Panc1 (cell line): ENCODE data around the gene BECN2. TPM values are rescaled to one million over a fixed set of nuclear protein-coding genes. Genes with fewer than 3 reads are reported as not detected.

Source experiments
- ATAC-seq: fragments of 200-7000 bp; cut with Tn5 transposase; 2 replicates; pipeline ENCODE4 v1.9.1; 2020; ENCODE audit warnings: mild to moderate bottlenecking, moderate library complexity
- BruUV-seq: library from RNA; stranded (reverse); fragments of 400-500 nt; replicated peaks from 2 replicates; lab custom pipeline; 2021; lab: Mats Ljungman, UMichigan
- CTCF ChIA-PET: fragments of 300-600 bp; sonication (Branson Sonifier 250); formaldehyde crosslinking; loops from one replicate; lab custom pipeline; 2022; ENCODE audit warnings: antibody characterized with exemption; lab: Charles Lee
- POLR2A ChIA-PET: fragments of 300-600 bp; sonication (Branson Sonifier 250); formaldehyde crosslinking; loops from one replicate; lab custom pipeline; 2022; ENCODE audit warnings: antibody characterized with exemption; lab: Charles Lee
- DNase-seq: peaks from one replicate; pipeline ENCODE4 v3.0.0-alpha.2; 2010; ENCODE audit warnings: low read depth, low spot score
- H3K27ac ChIP-seq: 2 replicates; pipeline ENCODE4 v1.5.1; 2011; ENCODE audit warnings: mild to moderate bottlenecking, low read length, inconsistent platforms
- H3K27me3 ChIP-seq: fragments of 200-500 bp; sonication (Bioruptor generic); 2 replicates; pipeline ENCODE4 v1.6.0; 2014; ENCODE audit warnings: low read length, inconsistent platforms; ENCODE audit not compliant: control insufficient read depth, insufficient read depth
- H3K36me3 ChIP-seq: fragments of 200-500 bp; sonication (Bioruptor generic); 2 replicates; pipeline ENCODE4 v1.5.1; 2014; ENCODE audit warnings: inconsistent platforms, mild to moderate bottlenecking, low read length, moderate library complexity; ENCODE audit not compliant: control insufficient read depth, insufficient read depth
- H3K4me1 ChIP-seq: 2 replicates; pipeline ENCODE4 v1.5.1; 2011; ENCODE audit warnings: inconsistent platforms, mild to moderate bottlenecking, low read length, moderate library complexity; ENCODE audit not compliant: control insufficient read depth, insufficient read depth
- H3K4me3 ChIP-seq, 2 experiments: 2 replicates each; pipeline ENCODE4 v1.5.1; 2011 to 2012; ENCODE audit warnings: low read depth in 2 of 2, low read length in 2 of 2, mild to moderate bottlenecking in 2 of 2, inconsistent platforms in 1 of 2, moderate library complexity in 1 of 2
- H3K9me3 ChIP-seq: fragments of 200-500 bp; sonication (Bioruptor generic); 2 replicates; pipeline ENCODE4 v1.5.1; 2014; ENCODE audit warnings: low read depth, mild to moderate bottlenecking, inconsistent platforms, low read length, moderate library complexity; ENCODE audit not compliant: control insufficient read depth, insufficient read depth
- CTCF ChIP-seq: fragments of 450-650 bp; IDR thresholded peaks from 2 replicates; pipeline ENCODE4 v1.5.1; 2017; ENCODE audit warnings: mild to moderate bottlenecking
- POLR2AphosphoS5 ChIP-seq: IDR thresholded peaks from 2 replicates; pipeline ENCODE4 v1.6.1; 2012; ENCODE audit warnings: mild to moderate bottlenecking, low read depth, low read length, moderate library complexity
- REST ChIP-seq, 2 experiments: IDR thresholded peaks; 2 replicates each; pipeline ENCODE4 v1.6.1; 2011 to 2012; ENCODE audit warnings: low read depth in 2 of 2, control low read depth in 1 of 2, low read length in 1 of 2, mild to moderate bottlenecking in 1 of 2, moderate library complexity in 1 of 2; ENCODE audit not compliant: insufficient read depth in 1 of 2
- SIN3A ChIP-seq: IDR thresholded peaks from 2 replicates; pipeline ENCODE4 v1.6.1; 2012; ENCODE audit warnings: low read depth, mild to moderate bottlenecking, low read length, moderate library complexity, borderline replicate concordance; ENCODE audit not compliant: insufficient read depth
- TCF7L2 ChIP-seq: IDR thresholded peaks from 2 replicates; pipeline ENCODE4 v1.6.1; 2011; ENCODE audit warnings: mild to moderate bottlenecking, low read depth, low read length, inconsistent platforms
- in situ Hi-C: cut with HindIII; loops from 2 replicates; pipeline ENCODE4 v1.10.0; 2016; ENCODE audit warnings: low sequenced_read_pairs, low pct_unique_long_range_greater_than_20kb
- intact Hi-C: fragments of 100-400 bp; cut with micrococcal nuclease; formaldehyde crosslinking; loops from one replicate; pipeline ENCODE4 v1.10.0; 2022; ENCODE audit not compliant: unreplicated experiment
- total RNA-seq: library from RNA; stranded (reverse); gene quantifications from one replicate; pipeline ENCODE4 v1.2.1, GENCODE V29; 2021; ENCODE audit not compliant: unreplicated experiment

Gene BECN2
- total RNA-seq, 1 experiment from 2014 or later = not detected

- CTCF ChIA-PET = no interaction called here
- H3K4me1 ChIP-seq = peaks cover 6% of the 10 kb centered on the region; the same call in 1 of the 2 replicates
- TF ChIP-seq POLR2AphosphoS5 (no peak), CTCF (no peak), TCF7L2 (no peak), REST (IDR thresholded peaks at IDR 0.05; ENCODE audit: insufficient read depth in 1 of 2, low read depth in 2 of 2, low read length in 1 of 2) (no peak), SIN3A (no peak)
- no TSS peak for BruUV-seq
- ATAC-seq = no peak
- no peak overlapping the region for H3K27ac ChIP-seq
- no peaks in the 10 kb centered on the region for H3K27me3 ChIP-seq
- no peak overlapping the region for H3K4me3 ChIP-seq
- no peaks in the 10 kb centered on the region for H3K9me3 ChIP-seq
- POLR2A ChIA-PET = no interaction called here
- in situ Hi-C loops (no loop called here), intact Hi-C loops (no loop called here)
- H3K36me3 ChIP-seq = no peaks in the 10 kb centered on the region
- no peak for DNase-seq
Measured at GRCh38 chr1:242002072-242002471, 44.5 kb downstream of the BECN2 start.

- POLR2A ChIA-PET = no interaction called here
- Histone ChIP-seq H3K4me1 (peaks cover 6% of the 10 kb centered on the region; the same call in 1 of the 2 replicates), H3K27me3 (no peaks in the 10 kb centered on the region), H3K36me3 (no peaks in the 10 kb centered on the region), H3K27ac (no peak overlapping the region), H3K9me3 (no peaks in the 10 kb centered on the region), H3K4me3 (no peak overlapping the region)
- DNase-seq (no peak), ATAC-seq (no peak)
- in situ Hi-C loops (no loop called here), intact Hi-C loops (no loop called here)
- no peak for TF ChIP-seq TCF7L2
- no TSS peak for BruUV-seq
- CTCF ChIA-PET = no interaction called here
Measured at GRCh38 chr1:242002510-242002909, 44.9 kb downstream of the BECN2 start.

GRCh38 chr1:242004751-242005495, 47.4 kb downstream of the BECN2 start:
- ATAC-seq = no peak
- in situ Hi-C loops = no loop called here
- intact Hi-C loops = no loop called here
- Histone ChIP-seq H3K27me3 (no peaks in the 10 kb centered on the region), H3K4me3 (no peak overlapping the region), H3K4me1 (no peaks in the 10 kb centered on the region), H3K36me3 (no peaks in the 10 kb centered on the region), H3K27ac (no peak overlapping the region), H3K9me3 (no peaks in the 10 kb centered on the region)
- DNase-seq = no peak
- CTCF ChIA-PET = no interaction called here
- BruUV-seq = no TSS peak
- POLR2A ChIA-PET = no interaction called here
- no peak for TF ChIP-seq POLR2AphosphoS5
- TF ChIP-seq CTCF = no peak
- TF ChIP-seq SIN3A = no peak
- TF ChIP-seq TCF7L2 = no peak
- no peak for TF ChIP-seq REST (IDR thresholded peaks at IDR 0.05; ENCODE audit: insufficient read depth in 1 of 2, low read depth in 2 of 2, low read length in 1 of 2)
